Astrocyte (in vitro differentiated cells and primary cell): ENCODE measurements around the gene TMEM40. TPM values are rescaled to one million over a fixed set of nuclear protein-coding genes. Genes with fewer than 3 reads are reported as not detected.

ENCODE experiments used
- DNase-seq: peaks from one replicate; pipeline ENCODE4 v3.0.0-alpha.2; 2010; ENCODE audit warnings: low read depth
- FAIRE-seq: peaks from 2 replicates; lab custom pipeline; 2011; peaks lifted over from hg19 to GRCh38; lab: Jason Lieb, UNC
- H2AFZ ChIP-seq: 2 replicates; pipeline ENCODE4 v1.6.0; 2012; ENCODE audit warnings: low read depth, low read length, inconsistent platforms
- H3K27ac ChIP-seq: 2 replicates; pipeline ENCODE4 v1.5.1; 2011; ENCODE audit warnings: low read depth, low read length, inconsistent platforms
- H3K27me3 ChIP-seq: 2 replicates; pipeline ENCODE4 v1.6.0; 2011; ENCODE audit warnings: low read length, inconsistent platforms; ENCODE audit not compliant: insufficient read depth
- H3K36me3 ChIP-seq: 2 replicates; pipeline ENCODE4 v1.5.1; 2011; ENCODE audit warnings: low read length, inconsistent platforms; ENCODE audit not compliant: insufficient read depth
- H3K4me1 ChIP-seq: 2 replicates; pipeline ENCODE4 v1.5.1; 2011; ENCODE audit warnings: low read length, inconsistent platforms; ENCODE audit not compliant: insufficient read depth
- H3K4me2 ChIP-seq: 2 replicates; pipeline ENCODE4 v1.6.0; 2012; ENCODE audit warnings: low read length, inconsistent platforms
- H3K4me3 ChIP-seq: 2 replicates; pipeline ENCODE4 v1.5.1; 2011; ENCODE audit warnings: low read depth, mild to moderate bottlenecking, low read length, inconsistent platforms; ENCODE audit not compliant: insufficient read depth
- H3K79me2 ChIP-seq: 2 replicates; pipeline ENCODE4 v1.6.0; 2012; ENCODE audit warnings: mild to moderate bottlenecking, low read length, inconsistent platforms; ENCODE audit not compliant: insufficient read depth
- H3K9ac ChIP-seq: 2 replicates; pipeline ENCODE4 v1.6.0; 2012; ENCODE audit warnings: mild to moderate bottlenecking, low read length, inconsistent platforms
- H3K9me3 ChIP-seq: 2 replicates; pipeline ENCODE4 v1.5.1; 2012; ENCODE audit warnings: low read depth, mild to moderate bottlenecking, low read length, inconsistent platforms; ENCODE audit not compliant: insufficient read depth
- H4K20me1 ChIP-seq: 2 replicates; pipeline ENCODE4 v1.6.0; 2012; ENCODE audit warnings: low read length, inconsistent platforms; ENCODE audit not compliant: insufficient read depth
- H3K27ac Mint-ChIP-seq: one replicate; pipeline ENCODE4 v1.8.0; 2021; ENCODE audit warnings: mild to moderate bottlenecking, mixed read lengths; ENCODE audit not compliant: unreplicated experiment
- H3K27me3 Mint-ChIP-seq: one replicate; pipeline ENCODE4 v1.8.0; 2021; ENCODE audit warnings: low read depth, mixed read lengths; ENCODE audit not compliant: unreplicated experiment
- H3K36me3 Mint-ChIP-seq: one replicate; pipeline ENCODE4 v1.8.0; 2021; ENCODE audit warnings: low read depth, mixed read lengths; ENCODE audit not compliant: unreplicated experiment
- H3K4me1 Mint-ChIP-seq: one replicate; pipeline ENCODE4 v1.8.0; 2021; ENCODE audit warnings: low read depth, mixed read lengths; ENCODE audit not compliant: unreplicated experiment
- H3K4me3 Mint-ChIP-seq: one replicate; pipeline ENCODE4 v1.8.0; 2021; ENCODE audit warnings: mild to moderate bottlenecking, moderate library complexity, mixed read lengths; ENCODE audit not compliant: unreplicated experiment
- H3K9me3 Mint-ChIP-seq: one replicate; pipeline ENCODE4 v1.8.0; 2021; ENCODE audit warnings: mild to moderate bottlenecking, mixed read lengths; ENCODE audit not compliant: unreplicated experiment
- CTCF ChIP-seq: IDR thresholded peaks from 2 replicates; pipeline ENCODE4 v1.5.1; 2011; ENCODE audit warnings: low read depth, mild to moderate bottlenecking, inconsistent platforms, low read length, moderate library complexity; ENCODE audit not compliant: insufficient read depth
- EZH2 ChIP-seq: IDR thresholded peaks from 2 replicates; pipeline ENCODE4 v1.6.1; 2012; ENCODE audit warnings: mild to moderate bottlenecking, low read length, inconsistent platforms; ENCODE audit not compliant: insufficient read depth
- total RNA-seq: library from RNA; stranded (reverse); gene quantifications from 2 replicates; pipeline ENCODE4 v1.2.1, GENCODE V29; 2021

TMEM40 gene
- total RNA-seq, 1 donor from 2014 or later: 2.0 TPM

GRCh38 chr3:12785096-12785495, 26.0 kb upstream of the TMEM40 start:
- peaks cover 6% of the 10 kb centered on the region for H3K4me1 Mint-ChIP-seq
- H3K79me2 ChIP-seq: no peaks in the 10 kb centered on the region
- no peaks in the 10 kb centered on the region for H3K9me3 Mint-ChIP-seq
- FAIRE-seq (no peak), DNase-seq (no peak)
- no peaks in the 10 kb centered on the region for H4K20me1 ChIP-seq
- no peaks in the 10 kb centered on the region for H3K36me3 Mint-ChIP-seq
- H3K27me3 ChIP-seq: peaks cover 7% of the 10 kb centered on the region
- H3K4me1 ChIP-seq: no peaks in the 10 kb centered on the region
- H3K4me3 Mint-ChIP-seq: no peak overlapping the region
- H3K9ac ChIP-seq: no peak overlapping the region
- H3K27ac Mint-ChIP-seq: no peak overlapping the region
- no peak overlapping the region for H3K4me2 ChIP-seq
- no peaks in the 10 kb centered on the region for H3K36me3 ChIP-seq
- peaks cover 7% of the 10 kb centered on the region for H3K27me3 Mint-ChIP-seq
- H3K27ac ChIP-seq: no peak overlapping the region
- no peaks in the 10 kb centered on the region for H3K9me3 ChIP-seq
- H3K4me3 ChIP-seq: no peak overlapping the region
- TF ChIP-seq CTCF (no peak), EZH2 (no peak)
- H2AFZ ChIP-seq: no peak overlapping the region

GRCh38 chr3:12782172-12782815, 23.2 kb upstream of the TMEM40 start:
- Mint-ChIP-seq H3K4me3 (no peak overlapping the region), H3K9me3 (no peaks in the 10 kb centered on the region), H3K27me3 (peaks cover 3% of the 10 kb centered on the region), H3K4me1 (peaks cover 6% of the 10 kb centered on the region), H3K36me3 (no peaks in the 10 kb centered on the region), H3K27ac (no peak overlapping the region)
- Histone ChIP-seq H3K27me3 (peaks cover 7% of the 10 kb centered on the region), H2AFZ (no peak overlapping the region), H3K9me3 (no peaks in the 10 kb centered on the region), H3K79me2 (no peaks in the 10 kb centered on the region), H3K9ac (no peak overlapping the region), H3K4me1 (no peaks in the 10 kb centered on the region), H3K27ac (no peak overlapping the region), H3K36me3 (no peaks in the 10 kb centered on the region), H4K20me1 (no peaks in the 10 kb centered on the region), H3K4me3 (no peak overlapping the region), H3K4me2 (no peak overlapping the region)
- no peak for TF ChIP-seq EZH2
- no peak for TF ChIP-seq CTCF
- FAIRE-seq (no peak), DNase-seq (peak; percentile 55)

- Mint-ChIP-seq H3K27me3 (peaks cover 9% of the 10 kb centered on the region), H3K9me3 (no peaks in the 10 kb centered on the region), H3K4me1 (peaks cover 6% of the 10 kb centered on the region), H3K27ac (peak overlapping the region; percentile 0), H3K4me3 (no peak overlapping the region), H3K36me3 (no peaks in the 10 kb centered on the region)
- no peaks in the 10 kb centered on the region for H3K36me3 ChIP-seq
- H3K27ac ChIP-seq: no peak overlapping the region
- FAIRE-seq (no peak), DNase-seq (peak; percentile 16)
- TF ChIP-seq EZH2 (no peak), CTCF (no peak)
- no peak overlapping the region for H3K9ac ChIP-seq
- no peak overlapping the region for H2AFZ ChIP-seq
- H3K27me3 ChIP-seq: peaks cover 4% of the 10 kb centered on the region
- no peaks in the 10 kb centered on the region for H3K79me2 ChIP-seq
- H3K9me3 ChIP-seq: no peaks in the 10 kb centered on the region
- H3K4me1 ChIP-seq: no peaks in the 10 kb centered on the region
- H3K4me2 ChIP-seq: no peak overlapping the region
- H3K4me3 ChIP-seq: no peak overlapping the region
- no peaks in the 10 kb centered on the region for H4K20me1 ChIP-seq
Observed at GRCh38 chr3:12780751-12781150, 21.7 kb upstream of the TMEM40 start.
